Measurements from ENCODE around the gene ASIC2.

DNA sequence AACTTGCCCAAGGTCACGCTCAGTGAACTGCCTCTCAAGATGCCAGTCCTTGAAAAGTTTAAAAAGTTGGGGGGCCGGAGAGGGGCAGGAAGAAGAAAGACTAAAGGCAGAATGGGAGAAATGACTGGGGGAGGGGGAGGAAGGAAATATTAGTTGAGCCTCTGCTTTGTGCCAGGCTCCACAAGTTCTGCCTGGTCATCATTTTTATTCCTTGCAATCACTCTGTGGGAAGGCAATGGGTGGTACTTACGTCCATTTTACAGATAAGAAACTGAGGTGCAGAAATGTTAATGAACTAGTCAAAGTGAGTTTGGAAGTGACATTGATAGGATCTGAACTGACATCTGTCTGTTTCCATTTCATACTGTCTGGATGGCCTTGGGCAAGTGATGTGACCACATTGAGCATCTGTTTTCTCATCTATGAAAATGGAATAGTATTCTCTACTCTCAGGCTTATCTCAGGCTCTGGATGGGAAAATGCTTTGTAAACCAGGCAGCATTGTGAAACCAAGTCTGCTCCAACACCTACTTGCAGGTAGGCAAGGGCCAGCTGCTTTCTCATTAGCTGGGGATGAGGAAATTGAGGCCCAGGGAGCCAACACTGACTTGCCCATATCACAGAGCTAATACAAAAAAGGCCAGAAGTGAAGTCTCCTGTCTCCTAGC lies 19.2 kb downstream of the ASIC2 start:
- TF ChIP-seq, protein P1, sequence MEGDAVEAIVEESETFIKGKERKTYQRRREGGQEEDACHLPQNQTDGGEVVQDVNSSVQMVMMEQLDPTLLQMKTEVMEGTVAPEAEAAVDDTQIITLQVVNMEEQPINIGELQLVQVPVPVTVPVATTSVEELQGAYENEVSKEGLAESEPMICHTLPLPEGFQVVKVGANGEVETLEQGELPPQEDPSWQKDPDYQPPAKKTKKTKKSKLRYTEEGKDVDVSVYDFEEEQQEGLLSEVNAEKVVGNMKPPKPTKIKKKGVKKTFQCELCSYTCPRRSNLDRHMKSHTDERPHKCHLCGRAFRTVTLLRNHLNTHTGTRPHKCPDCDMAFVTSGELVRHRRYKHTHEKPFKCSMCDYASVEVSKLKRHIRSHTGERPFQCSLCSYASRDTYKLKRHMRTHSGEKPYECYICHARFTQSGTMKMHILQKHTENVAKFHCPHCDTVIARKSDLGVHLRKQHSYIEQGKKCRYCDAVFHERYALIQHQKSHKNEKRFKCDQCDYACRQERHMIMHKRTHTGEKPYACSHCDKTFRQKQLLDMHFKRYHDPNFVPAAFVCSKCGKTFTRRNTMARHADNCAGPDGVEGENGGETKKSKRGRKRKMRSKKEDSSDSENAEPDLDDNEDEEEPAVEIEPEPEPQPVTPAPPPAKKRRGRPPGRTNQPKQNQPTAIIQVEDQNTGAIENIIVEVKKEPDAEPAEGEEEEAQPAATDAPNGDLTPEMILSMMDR (IDR thresholded peaks at IDR 0.05), result no peak
- TF ChIP-seq POLR2A (IDR thresholded peaks at IDR 0.05), result no peak
- no peak for TF ChIP-seq POLR2AphosphoS5 (IDR thresholded peaks at IDR 0.05)
